Right lobe of liver (tissue), 6 donors: ENCODE data around the gene OXTR. TPM values are rescaled to one million over a fixed set of nuclear protein-coding genes. Genes with fewer than 3 reads are reported as not detected.

Source experiments
- ATAC-seq, 4 donors: fragments of 200-7000 bp; cut with Tn5 transposase; one replicate each; pipeline ENCODE4 v1.9.1; 2020; ENCODE audit warnings: mild to moderate bottlenecking in 4 of 4, moderate library complexity in 4 of 4
- DNase-seq, 3 donors: peaks; one replicate each; pipeline ENCODE4 v3.0.0-alpha.2; 2020
- H3K27ac ChIP-seq, 3 donors: fragments of 200-600 bp; one replicate each; pipeline ENCODE4 v1.8.0; 2022
- H3K27me3 ChIP-seq, 2 donors: fragments of 200-600 bp; one replicate each; pipeline ENCODE4 v1.8.0; 2022
- H3K36me3 ChIP-seq, 4 donors: fragments of 200-600 bp; sonication (generic) in 1 of 4; one replicate each; pipeline versions ENCODE4 v1.5.1 to v1.8.0; 2017 to 2022; ENCODE audit warnings: control low read depth in 1 of 4
- H3K4me1 ChIP-seq, 4 donors: fragments of 200-600 bp; sonication (generic) in 1 of 4; one replicate each; pipeline versions ENCODE4 v1.5.1 to v1.8.0; 2017 to 2022; ENCODE audit warnings: control low read depth in 1 of 4
- H3K4me3 ChIP-seq, 3 donors: fragments of 200-600 bp; one replicate each; pipeline ENCODE4 v1.8.0; 2022
- H3K9me3 ChIP-seq, 4 donors: fragments of 200-600 bp; sonication (generic) in 1 of 4; one replicate each; pipeline versions ENCODE4 v1.5.1 to v1.8.0; 2017 to 2022; ENCODE audit warnings: control low read depth in 1 of 4
- POLR2A ChIP-seq: fragments of 450-650 bp; IDR thresholded peaks from one replicate; pipeline ENCODE4 v1.6.1; 2017; ENCODE audit warnings: antibody characterized with exemption, mild to moderate bottlenecking
- WGBS: methylation state at CpG from one replicate; pipeline ENCODE4 v1.1.6; 2018; ENCODE audit warnings: low coverage, low lambda C conversion rate; ENCODE audit not compliant: insufficient coverage; ENCODE audit errors: missing lambda C conversion rate; 5-methylcytosine and 5-hydroxymethylcytosine counted together
- intact Hi-C, 2 donors: fragments of 100-400 bp; cut with DNase I; formaldehyde crosslinking; loops; one replicate each; pipeline versions ENCODE4 v1.11.2 to v1.14.1; 2022
- total RNA-seq, 6 experiments: library from RNA; depleted of rRNA in 2 of 6; stranded (reverse); fragments of >200 nt in 2 of 6; fragmentation: NEBNext Ultra II Directional in 3 of 6; extraction: Animal tissue kit (Norgen Biotek cat#: 25700) in 3 of 6; gene quantifications; one replicate each; pipeline versions ENCODE4 v1.1.0 to v1.2.4, GENCODE V29; 2016 to 2023
- TF ChIP-seq, protein P1 (sequence below), 4 donors: fragments of 200-600 bp in 3 of 4; fragments of 450-650 bp in 1 of 4; IDR thresholded peaks; one replicate each; pipeline versions ENCODE4 v1.5.1 to v1.8.0; 2016 to 2022; ENCODE audit warnings: antibody characterized with exemption in 4 of 4, mild to moderate bottlenecking in 2 of 4
- donor health status: DM: no; HTN: yes; CAD: no.
- donor health status: DM: no; HTN: no; CAD: no.
- donor health status: DM: no; HTN: no; CAD: no.
- donor health status: DM: no; HTN: yes; CAD: no.
- donor health status: DM: no; HTN: yes; CAD: no.

The OXTR gene
- total RNA-seq, 6 experiments from 2014 or later = 0.04 to 0.31 (median 0.20) TPM

DNA sequence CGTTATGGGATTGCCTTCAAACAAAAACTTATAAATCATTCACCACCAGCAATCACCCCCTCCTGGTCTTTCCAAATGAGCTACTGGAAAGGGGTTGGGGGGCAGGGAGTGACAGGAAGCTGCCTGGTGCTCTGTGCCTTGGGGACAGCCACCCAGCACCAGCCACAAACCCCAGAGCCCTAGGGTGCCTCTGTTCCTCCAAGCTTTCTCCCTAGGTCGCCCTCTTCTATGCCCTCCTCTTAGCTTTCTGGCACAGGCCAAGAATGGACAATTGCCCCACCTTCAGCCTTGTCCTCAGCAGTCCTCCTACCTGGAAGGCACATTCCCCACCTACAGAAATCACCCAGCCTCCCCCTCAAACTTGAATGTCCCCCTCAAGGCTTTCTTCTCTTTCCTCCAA, 3.3 kb downstream of the OXTR start:
- Histone ChIP-seq H3K4me1 (peaks cover 0 to 13% (median 0%) of the 10 kb centered on the region in 4 donors), H3K4me3 (no peak overlapping the region), H3K27ac (no peak overlapping the region), H3K27me3 (peaks cover 0 to 3% of the 10 kb centered on the region in 2 donors), H3K36me3 (no peaks in the 10 kb centered on the region), H3K9me3 (no peaks in the 10 kb centered on the region)
- intact Hi-C loops = loop anchor here in 1 of 2 donors (10.0 kb wide), 1 partner anchor 189 kb away; no protein-coding TSS in a partner anchor
- 50% methylated on average over 1 of the region's 2 CpGs for WGBS
- ATAC-seq (no peak), DNase-seq (no peak)
- TF ChIP-seq, protein P1, sequence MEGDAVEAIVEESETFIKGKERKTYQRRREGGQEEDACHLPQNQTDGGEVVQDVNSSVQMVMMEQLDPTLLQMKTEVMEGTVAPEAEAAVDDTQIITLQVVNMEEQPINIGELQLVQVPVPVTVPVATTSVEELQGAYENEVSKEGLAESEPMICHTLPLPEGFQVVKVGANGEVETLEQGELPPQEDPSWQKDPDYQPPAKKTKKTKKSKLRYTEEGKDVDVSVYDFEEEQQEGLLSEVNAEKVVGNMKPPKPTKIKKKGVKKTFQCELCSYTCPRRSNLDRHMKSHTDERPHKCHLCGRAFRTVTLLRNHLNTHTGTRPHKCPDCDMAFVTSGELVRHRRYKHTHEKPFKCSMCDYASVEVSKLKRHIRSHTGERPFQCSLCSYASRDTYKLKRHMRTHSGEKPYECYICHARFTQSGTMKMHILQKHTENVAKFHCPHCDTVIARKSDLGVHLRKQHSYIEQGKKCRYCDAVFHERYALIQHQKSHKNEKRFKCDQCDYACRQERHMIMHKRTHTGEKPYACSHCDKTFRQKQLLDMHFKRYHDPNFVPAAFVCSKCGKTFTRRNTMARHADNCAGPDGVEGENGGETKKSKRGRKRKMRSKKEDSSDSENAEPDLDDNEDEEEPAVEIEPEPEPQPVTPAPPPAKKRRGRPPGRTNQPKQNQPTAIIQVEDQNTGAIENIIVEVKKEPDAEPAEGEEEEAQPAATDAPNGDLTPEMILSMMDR (IDR thresholded peaks at IDR 0.05) = no peak
- no peak for TF ChIP-seq POLR2A

DNA sequence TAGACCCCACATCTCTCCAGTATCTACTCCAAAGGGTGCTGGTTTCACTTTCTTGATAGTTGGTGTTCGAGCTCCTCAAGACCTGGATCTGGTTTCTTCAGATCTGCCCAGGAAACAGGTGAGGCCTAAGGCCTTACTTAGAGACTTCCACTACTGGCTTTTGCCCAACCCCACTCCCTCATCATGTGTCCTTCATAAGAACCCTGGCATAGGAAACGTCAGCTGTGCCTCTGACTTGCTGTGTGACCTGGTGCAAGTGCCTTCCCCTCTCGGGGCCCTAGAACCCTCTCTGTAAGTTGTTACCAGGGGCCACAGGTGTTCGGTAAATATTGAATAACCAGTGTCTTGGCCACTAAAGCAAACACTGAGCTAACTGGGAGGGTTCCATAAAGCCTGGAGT, 3.9 kb downstream of the OXTR start:
- Histone ChIP-seq H3K27ac (no peak overlapping the region), H3K9me3 (no peaks in the 10 kb centered on the region), H3K27me3 (peaks cover 0 to 3% of the 10 kb centered on the region in 2 donors), H3K36me3 (no peaks in the 10 kb centered on the region), H3K4me3 (no peak overlapping the region), H3K4me1 (peaks cover 0 to 13% (median 0%) of the 10 kb centered on the region in 4 donors)
- intact Hi-C loops = loop anchor here in 1 of 2 donors (10.0 kb wide), 1 partner anchor 189 kb away; no protein-coding TSS in a partner anchor
- DNase-seq (no peak), ATAC-seq (no peak)
- TF ChIP-seq POLR2A = no peak
- TF ChIP-seq, protein P1 (IDR thresholded peaks at IDR 0.05) = no peak
- WGBS = 48% methylated on average over 3 of the region's 4 CpGs

DNA sequence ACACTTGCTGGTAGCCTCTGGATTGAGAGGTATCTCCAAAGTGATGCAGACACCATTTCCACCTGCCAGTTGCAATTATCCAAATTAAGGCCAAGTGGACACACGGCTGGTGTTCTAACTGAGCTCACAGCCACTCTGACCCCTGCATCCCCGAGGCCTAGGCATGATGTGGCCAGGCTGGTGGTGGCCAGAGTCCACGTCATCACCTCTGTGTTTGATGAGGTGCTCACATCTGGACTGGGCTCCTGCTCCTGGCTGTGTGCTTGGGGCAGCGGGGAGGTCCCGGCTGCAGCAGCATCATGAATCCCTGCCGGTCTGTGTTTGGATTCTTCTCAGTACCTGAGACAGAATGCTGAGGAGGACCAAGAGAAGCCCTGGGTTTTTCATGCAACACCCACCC, 4.9 kb downstream of the OXTR start:
- WGBS = no CpG with 5 or more reads among the region's 6 CpGs
- Histone ChIP-seq H3K27ac (no peak overlapping the region), H3K4me3 (no peak overlapping the region), H3K27me3 (peaks cover 0 to 3% of the 10 kb centered on the region in 2 donors), H3K9me3 (no peaks in the 10 kb centered on the region), H3K36me3 (no peaks in the 10 kb centered on the region), H3K4me1 (peaks cover 0 to 13% (median 0%) of the 10 kb centered on the region in 4 donors)
- DNase-seq = no peak
- intact Hi-C loops = loop anchor here in 1 of 2 donors (10.0 kb wide), 1 partner anchor 190 kb away; no protein-coding TSS in a partner anchor
- no peak for TF ChIP-seq POLR2A
- TF ChIP-seq, protein P1 (IDR thresholded peaks at IDR 0.05) = no peak
- no peak for ATAC-seq

DNA sequence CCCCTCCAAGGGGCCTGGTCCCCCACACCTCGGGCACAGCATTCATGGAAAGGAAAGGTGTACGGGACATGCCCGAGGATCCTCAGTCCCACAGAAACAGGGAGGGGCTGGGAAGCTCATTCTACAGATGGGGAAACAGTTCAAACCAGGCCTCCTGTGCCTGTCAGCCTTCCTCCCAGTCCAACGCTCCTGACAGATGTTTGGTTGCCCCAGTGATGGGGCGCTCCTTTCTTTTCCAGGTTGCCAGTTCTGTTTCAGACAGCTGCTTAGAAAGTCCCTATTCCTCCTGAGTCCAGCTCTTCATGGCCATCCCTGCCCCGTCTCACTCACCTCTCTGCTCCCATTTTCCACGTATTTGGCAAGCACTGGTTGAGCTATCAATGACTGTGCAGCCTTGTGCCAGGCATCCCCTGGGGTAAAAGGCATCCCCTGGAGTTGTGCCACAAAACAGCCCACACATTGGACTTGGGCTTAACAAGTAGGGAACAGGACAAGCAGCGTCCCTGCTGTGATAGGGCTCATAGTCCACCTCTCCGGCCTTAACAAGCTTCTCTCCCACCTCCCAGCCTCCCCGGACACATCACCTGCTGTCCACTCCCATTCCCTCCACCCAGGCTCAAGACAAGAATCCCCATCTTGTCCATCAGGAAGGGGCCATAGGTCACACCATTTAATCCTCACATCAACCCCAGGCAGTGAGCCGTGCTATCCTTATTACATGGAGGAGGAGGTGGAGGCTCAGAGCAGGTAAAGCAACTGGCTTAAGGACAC, 6.6 kb downstream of the OXTR start:
- Histone ChIP-seq H3K9me3 (no peaks in the 10 kb centered on the region), H3K27ac (no peak overlapping the region), H3K4me3 (no peak overlapping the region), H3K4me1 (peaks cover 0 to 5% (median 0%) of the 10 kb centered on the region in 4 donors), H3K27me3 (no peaks in the 10 kb centered on the region), H3K36me3 (no peaks in the 10 kb centered on the region)
- ATAC-seq = no peak
- WGBS = 73% methylated on average over 7 of the region's 11 CpGs
- intact Hi-C loops = loop anchor here in 1 of 2 donors (10.0 kb wide), 1 partner anchor 192 kb away; no protein-coding TSS in a partner anchor
- DNase-seq = no peak
- TF ChIP-seq POLR2A = no peak
- TF ChIP-seq, protein P1 (IDR thresholded peaks at IDR 0.05) = no peak
